ENCODE results near the gene KLC1.

The KLC1 gene

GRCh38 chr14:103725001-103725682 lies 96.1 kb downstream of the KLC1 start:
- DNase-seq, result no peak

- no peak for DNase-seq
These were observed 96.9 kb downstream of the KLC1 start for GRCh38 chr14:103725739-103726395.

- DNase-seq, result no peak
These were observed 97.5 kb downstream of the KLC1 start for GRCh38 chr14:103726474-103726873.

GRCh38 chr14:103727313-103727980 lies 98.4 kb downstream of the KLC1 start:
- DNase-seq, result no peak

- no peak for DNase-seq
These were observed 99.1 kb downstream of the KLC1 start for GRCh38 chr14:103728141-103728540.

- no peak for DNase-seq
These were observed 99.7 kb downstream of the KLC1 start for GRCh38 chr14:103728721-103729120.

GRCh38 chr14:103729496-103730448 lies 100.8 kb downstream of the KLC1 start:
- no peak for DNase-seq

- no peak for DNase-seq
These were observed 101.6 kb downstream of the KLC1 start for GRCh38 chr14:103730490-103731035.

- no peak for DNase-seq
These were observed 102.5 kb downstream of the KLC1 start for GRCh38 chr14:103731481-103731880.

GRCh38 chr14:103731916-103732867 lies 103.2 kb downstream of the KLC1 start:
- no peak for DNase-seq

GRCh38 chr14:103732868-103733620 lies 104.0 kb downstream of the KLC1 start:
- no peak for DNase-seq

- DNase-seq, result no peak
These were observed 104.6 kb downstream of the KLC1 start for GRCh38 chr14:103733651-103734050.

GRCh38 chr14:103734081-103734888 lies 105.3 kb downstream of the KLC1 start:
- DNase-seq, result no peak

- DNase-seq, result no peak
These were observed 106.0 kb downstream of the KLC1 start for GRCh38 chr14:103735022-103735421.

- DNase-seq, result no peak
These were observed 106.4 kb downstream of the KLC1 start for GRCh38 chr14:103735439-103735814.

- DNase-seq, result no peak
These were observed 107.0 kb downstream of the KLC1 start for GRCh38 chr14:103735815-103736545.

- no peak for DNase-seq
These were observed 107.8 kb downstream of the KLC1 start for GRCh38 chr14:103736546-103737431.

- DNase-seq, result no peak
These were observed 108.5 kb downstream of the KLC1 start for GRCh38 chr14:103737432-103738045.

Measured in SW 1271 (cell line).